ENCODE results near the gene GTF3A.
"Not testable (repeated sequence)": the region's sequence is repeated elsewhere in the genome, so short reads cannot be mapped to it uniquely, and the experiment has no call there.

Gene GTF3A

DNA sequence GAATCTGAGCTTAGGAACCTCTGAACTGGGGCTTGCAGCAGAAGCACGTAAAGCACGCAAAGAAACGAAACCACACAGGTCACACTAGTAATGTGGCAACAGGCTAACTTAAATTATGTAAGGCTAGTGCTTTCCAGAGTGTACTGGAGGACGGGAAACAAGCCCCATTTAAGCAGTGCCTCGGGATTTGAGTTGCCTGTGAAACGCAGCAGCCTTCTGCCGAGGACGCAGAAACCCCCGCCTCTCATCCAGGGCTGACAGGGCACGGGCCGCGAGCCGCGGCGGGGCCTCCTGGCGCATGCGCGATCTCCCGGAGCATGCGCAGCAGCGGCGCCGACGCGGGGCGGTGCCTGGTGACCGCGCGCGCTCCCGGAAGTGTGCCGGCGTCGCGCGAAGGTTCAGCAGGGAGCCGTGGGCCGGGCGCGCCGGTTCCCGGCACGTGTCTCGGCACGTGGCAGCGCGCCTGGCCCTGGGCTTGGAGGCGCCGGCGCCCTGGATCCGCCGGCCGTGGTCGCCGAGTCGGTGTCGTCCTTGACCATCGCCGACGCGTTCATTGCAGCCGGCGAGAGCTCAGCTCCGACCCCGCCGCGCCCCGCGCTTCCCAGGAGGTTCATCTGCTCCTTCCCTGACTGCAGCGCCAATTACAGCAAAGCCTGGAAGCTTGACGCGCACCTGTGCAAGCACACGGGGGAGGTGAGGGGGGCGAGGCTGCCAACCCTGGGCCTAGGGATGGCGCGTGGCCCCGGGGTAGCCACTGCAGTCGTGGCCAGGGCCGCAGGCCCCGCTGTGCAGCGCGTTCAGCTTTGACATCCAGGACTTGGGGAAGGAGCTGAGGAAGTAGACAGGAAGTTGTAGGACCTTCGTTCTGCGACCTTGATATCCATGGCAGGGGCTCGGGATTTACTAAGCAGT, at the start of gene GTF3A:
TSS of gene GTF3A (plus strand) at position 374 of the 912 bp plus-strand sequence.
- DNase-seq (ENCODE audit: low read depth in 2 of 2), result peak; percentile 73 to 80

DNA sequence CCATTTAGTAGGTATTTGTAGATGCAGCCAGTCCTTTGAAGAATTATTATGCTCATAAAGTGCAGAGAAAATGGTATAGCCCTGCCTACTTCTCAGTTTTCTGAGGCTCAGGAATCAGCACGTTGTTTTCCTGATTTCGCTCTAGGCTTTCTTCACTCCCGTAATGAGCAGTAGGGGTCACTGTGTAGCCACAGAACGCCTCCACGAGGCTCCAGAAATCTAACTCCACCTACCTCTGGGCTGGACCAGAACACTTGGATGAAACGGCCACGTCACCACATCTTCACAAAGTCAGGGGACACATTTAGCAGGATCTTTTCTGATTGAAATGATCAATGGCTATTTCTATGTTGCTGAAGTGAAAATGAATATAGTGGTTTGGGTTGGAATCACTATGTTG, 49.8 kb upstream of the GTF3A start:
- DNase-seq (ENCODE audit: low read depth in 2 of 2), result peak in 1 of 2 donors; percentile 45

GRCh38 chr13:27375686-27376326, 48.6 kb upstream of the GTF3A start:
- DNase-seq (ENCODE audit: low read depth in 2 of 2), result peak in 1 of 2 donors; percentile 30

GRCh38 chr13:27379126-27379525, 45.3 kb upstream of the GTF3A start:
- DNase-seq (ENCODE audit: low read depth in 2 of 2), result no peak

DNA sequence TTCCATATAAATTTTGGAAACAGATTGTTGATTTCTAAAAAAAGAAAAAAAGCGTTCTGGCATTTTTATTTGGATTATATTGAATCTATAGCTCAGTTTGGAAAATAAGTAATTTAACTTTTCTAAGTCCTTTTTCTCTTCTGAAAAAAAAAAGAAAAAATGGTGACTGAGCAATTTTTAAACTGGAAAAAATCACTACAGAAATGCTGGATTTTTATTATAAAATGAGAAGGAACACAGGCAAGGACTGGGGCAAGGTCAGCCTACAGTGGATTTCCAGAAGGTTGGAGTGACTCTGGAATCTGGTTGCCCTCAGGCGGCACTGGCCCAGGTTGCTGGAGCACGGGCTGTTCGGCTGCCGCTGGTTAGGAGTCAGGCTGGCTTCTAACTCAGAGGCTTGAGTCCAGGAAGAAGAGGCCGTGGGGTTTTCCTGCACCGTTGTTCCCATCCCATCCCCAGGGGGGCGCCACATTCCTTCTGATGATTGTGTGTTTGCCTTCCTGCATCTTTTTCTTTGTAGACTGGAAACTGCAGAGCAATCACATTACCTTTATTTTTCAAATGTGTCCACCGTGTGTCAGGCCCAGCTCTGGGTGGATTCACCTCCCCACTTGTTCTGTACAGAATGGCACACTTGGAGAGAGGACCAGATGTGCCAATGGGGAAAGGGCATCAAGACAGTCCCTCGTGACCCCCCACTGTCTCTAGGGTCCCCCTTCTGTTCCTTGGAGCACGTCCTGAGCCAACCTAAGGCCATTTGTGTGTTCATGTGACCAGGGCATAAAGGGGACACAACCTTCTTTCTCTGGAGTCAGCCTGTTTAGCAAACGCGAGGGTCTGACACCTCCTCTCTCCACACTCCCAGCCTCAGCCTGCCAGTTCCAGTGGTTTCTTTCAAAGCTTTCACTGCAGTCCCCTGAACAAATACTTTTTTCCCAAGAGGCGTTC, 44.5 kb upstream of the GTF3A start:
- DNase-seq (ENCODE audit: low read depth in 2 of 2), result peak; percentile 33 to 44

DNA sequence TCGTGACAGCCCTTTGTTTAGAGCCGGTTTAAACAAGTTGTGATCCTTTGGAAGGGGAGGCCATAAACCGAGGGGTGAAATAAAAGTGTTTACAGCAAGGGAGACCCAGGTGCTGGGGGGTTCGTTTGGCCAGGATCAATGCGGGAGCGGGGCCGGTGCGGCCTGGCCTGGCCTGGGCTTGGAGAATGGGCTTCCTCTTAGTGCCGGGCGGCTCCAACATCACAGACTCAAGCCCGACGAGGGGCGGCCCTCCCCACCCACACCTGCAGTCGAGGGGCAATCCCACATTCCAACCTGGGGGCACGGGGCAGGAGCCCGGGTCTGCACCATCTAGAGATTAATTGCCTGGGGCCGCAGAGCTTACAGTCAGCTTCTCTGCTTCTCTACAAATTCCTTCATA, 42.8 kb upstream of the GTF3A start:
- no peak for DNase-seq (ENCODE audit: low read depth in 2 of 2)

GRCh38 chr13:27383104-27383921, 41.1 kb upstream of the GTF3A start:
- DNase-seq (ENCODE audit: low read depth in 2 of 2), result no peak

DNA sequence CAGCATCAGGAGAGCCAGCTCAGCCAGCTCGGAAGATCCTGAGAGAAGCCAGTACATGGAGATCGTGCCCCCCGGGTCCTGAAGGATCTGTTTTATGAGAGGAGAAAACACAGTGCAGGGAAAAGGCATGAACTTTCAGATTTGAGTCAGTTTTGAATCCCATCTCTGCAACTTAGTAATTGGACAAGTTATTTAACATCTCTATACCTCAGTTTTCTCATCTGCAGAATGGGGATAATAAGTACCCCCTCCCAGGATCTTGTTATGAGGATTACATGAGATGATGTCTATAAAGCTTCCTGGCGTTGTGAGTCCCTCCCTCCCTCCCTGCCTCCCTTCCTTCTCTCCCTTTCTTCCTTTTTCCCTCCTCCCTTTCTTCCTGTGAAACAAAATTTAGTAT, 40.1 kb upstream of the GTF3A start:
- no peak for DNase-seq (ENCODE audit: low read depth in 2 of 2)

- DNase-seq (ENCODE audit: low read depth in 2 of 2), result no peak
Measured at GRCh38 chr13:27388241-27388640, 36.2 kb upstream of the GTF3A start.

DNA sequence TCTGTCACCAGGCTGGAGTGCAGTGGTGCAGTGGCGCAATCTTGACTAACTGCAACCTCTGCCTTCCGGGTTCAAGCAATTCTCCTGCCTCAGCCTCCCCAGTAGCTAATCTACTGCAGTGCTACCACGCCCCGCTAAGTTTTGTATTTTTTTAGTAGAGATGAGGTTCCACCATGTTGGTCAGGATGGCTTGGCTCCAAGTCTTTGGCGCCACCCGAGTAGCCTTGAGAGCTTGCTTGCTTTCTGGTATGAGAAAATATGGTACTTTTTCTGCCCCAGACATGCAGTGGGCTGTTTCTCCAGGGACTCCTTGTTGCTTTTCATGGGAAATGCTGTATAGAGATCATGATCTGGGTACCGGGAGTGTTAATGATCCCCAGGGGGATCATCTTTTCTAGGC, 34.5 kb upstream of the GTF3A start:
- DNase-seq (ENCODE audit: low read depth in 2 of 2), result no peak

DNA sequence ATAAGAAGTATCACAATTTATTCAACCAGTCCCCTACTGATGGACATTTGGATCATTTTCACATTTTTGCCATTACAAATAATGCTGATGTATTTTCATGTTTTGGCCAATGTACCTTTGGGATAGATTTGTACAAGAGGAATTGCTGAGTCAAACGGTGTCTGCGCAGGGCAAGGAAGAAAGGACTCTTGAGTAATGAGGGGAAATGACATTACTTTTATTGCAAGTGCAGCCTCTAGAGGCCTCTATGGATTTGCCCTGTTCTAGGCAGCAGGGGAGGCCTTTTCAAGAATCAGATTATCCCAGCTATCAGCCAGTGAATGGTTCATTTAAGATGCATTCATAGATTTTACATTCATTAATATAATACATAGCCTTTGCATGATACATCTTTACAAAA, 32.9 kb upstream of the GTF3A start:
- no peak for DNase-seq (ENCODE audit: low read depth in 2 of 2)

DNA sequence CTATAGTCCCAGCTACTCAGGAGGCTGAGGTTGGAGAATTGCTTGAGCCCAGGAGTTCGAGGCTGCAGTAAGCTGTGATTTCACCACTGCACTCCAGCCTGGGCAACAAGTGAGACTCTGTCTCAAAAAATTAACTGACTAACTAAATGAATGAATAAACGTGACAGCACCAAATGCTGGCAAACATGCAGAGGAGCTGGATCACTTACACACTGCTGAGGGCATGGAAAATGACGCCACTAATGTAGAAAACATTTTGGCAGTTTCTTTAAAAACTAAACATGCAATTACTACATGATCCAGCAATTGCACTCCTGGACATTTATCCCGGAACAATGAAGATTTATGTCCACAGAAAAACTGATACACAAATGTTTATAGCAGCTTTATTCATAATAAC, 31.3 kb upstream of the GTF3A start:
- DNase-seq (ENCODE audit: low read depth in 2 of 2), result no peak

GRCh38 chr13:27395007-27395510, 29.4 kb upstream of the GTF3A start:
- no peak for DNase-seq (ENCODE audit: low read depth in 2 of 2)

DNA sequence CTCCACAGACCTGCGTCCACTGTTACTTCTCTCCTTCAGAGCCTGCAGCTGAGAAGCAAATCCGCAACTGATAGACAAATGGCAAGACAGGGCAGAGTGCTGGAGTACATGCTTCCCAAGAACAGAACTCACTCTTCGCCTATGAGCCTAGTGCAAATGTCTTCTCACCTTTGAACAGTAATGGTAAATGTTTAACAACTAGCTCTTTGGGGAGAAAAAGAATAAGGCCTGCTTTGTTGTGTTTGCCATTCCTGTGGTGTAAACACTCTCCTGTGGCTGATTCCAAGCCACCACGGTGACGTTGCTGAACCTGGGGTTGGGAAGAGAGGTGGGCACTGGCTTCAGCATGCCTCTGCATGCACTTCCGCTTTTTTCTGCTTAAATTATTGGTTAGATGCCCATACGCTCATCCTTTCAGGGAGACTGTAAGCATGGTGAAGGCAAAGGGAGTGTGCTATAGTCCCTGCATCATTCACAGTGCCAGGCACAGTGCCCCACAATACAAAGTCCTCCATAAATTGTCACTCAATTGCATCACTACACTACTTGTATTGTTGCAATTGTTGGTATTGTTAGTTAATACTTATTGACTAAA, 28.1 kb upstream of the GTF3A start:
- DNase-seq (ENCODE audit: low read depth in 2 of 2), result no peak

- no peak for DNase-seq (ENCODE audit: low read depth in 2 of 2)
Measured at GRCh38 chr13:27398360-27398759, 26.1 kb upstream of the GTF3A start.

DNA sequence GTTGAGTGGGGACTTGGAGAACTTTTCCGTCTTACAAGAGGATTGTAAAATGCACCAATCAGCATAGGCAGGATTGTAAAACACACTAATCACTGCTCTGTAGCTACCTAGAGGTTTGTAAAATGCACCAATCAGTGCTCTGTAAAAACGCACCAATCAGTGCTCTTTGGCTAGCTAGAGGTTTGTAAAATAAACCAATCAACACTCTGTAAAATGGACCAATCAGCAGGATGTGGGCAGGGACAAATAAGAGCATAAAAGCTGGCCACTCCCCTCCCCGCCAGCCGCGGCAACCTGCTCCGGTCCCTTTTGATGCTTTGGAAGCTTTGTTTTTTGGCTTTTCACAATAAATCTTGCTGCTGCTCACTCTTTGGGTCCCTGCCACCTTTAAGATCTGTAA, 24.0 kb upstream of the GTF3A start:
- not testable (repeated sequence) for DNase-seq (ENCODE audit: low read depth in 2 of 2)

GRCh38 chr13:27401210-27401609, 23.2 kb upstream of the GTF3A start:
- DNase-seq (ENCODE audit: low read depth in 2 of 2), result no peak

GRCh38 chr13:27403203-27403678, 21.2 kb upstream of the GTF3A start:
- DNase-seq (ENCODE audit: low read depth in 2 of 2), result no peak

DNA sequence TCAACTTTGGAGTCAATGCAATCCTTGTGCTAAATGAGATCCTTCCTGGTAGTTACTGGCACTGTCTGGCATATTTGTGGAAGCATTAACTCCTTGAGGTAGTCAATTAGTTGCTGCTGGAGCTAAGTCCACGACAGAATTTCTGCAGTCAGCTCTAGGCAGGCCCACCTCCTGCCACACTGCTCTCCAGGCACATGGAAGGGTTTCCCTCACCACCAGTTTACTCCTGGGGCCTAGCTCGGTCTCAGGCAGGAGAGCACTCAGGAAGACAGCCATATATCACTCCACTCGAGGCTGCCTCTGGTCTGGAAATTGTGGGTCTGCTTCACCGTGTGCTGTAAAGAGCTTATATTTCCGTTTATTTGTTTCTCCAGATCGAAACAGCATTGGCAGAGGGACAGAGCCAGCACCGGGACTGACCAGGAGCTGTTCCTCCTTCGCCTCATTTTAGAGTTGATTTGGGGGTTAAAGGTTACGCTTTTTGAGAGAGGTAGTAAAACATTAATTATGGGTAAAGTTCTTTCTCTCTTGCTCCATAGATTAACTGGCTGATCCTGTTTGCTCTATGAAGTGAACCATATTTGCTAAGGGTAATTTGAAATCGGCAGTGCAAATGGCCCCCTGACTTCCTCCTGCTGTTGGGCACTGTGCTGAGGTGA, 20.6 kb upstream of the GTF3A start:
- no peak for DNase-seq (ENCODE audit: low read depth in 2 of 2)

GRCh38 chr13:27404680-27405079, 19.7 kb upstream of the GTF3A start:
- no peak for DNase-seq (ENCODE audit: low read depth in 2 of 2)

Data from stimulated activated CD4-positive, alpha-beta T cell treated with anti-CD3 and anti-CD28 coated beads, Interleukin-15, amount 100 ng/mL, for 48 hours (primary cell).